GM21717 (cell line): ENCODE measurements around the gene NRP2.

ENCODE experiments used
- ATAC-seq: cut with Tn5 transposase; IDR thresholded peaks from one replicate; pipeline ENCODE4 v1.9.1; 2021; ENCODE audit warnings: mild to moderate bottlenecking, moderate library complexity; ENCODE audit not compliant: unreplicated experiment

The NRP2 gene

GRCh38 chr2:205659922-205660321, 22.4 kb upstream of the NRP2 start:
- ATAC-seq = no peak

DNA sequence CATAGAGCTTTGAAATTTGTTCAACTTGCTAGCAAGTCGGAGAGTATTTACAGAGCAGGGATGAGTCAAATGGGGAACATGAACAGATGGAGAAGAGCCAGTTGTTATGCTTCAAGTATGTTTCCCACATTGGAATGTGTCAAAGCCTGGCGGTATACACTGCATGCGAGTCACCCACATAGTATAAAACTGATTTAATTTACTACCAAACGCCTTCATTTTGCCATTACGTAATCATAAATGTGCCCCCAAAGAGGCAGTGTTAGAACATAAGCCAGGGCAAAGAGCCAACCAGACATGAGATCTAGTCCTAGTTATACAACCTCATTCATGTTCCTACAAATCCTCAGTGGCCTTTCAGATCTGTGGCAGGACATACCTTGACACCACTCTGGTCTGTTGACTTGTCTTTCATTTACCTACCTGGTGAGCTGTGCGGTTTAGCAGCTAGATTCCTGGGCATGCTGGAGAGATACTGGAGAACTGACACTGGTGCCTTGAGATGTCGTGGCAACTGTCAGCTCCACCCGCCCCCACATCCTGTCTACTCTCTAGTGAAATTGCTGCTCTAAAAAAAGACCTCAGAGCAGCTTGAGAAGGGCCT, 21.7 kb upstream of the NRP2 start:
- ATAC-seq = peak; percentile 86

GRCh38 chr2:205661281-205661680, 21.0 kb upstream of the NRP2 start:
- no peak for ATAC-seq

- ATAC-seq = no peak
Measured at GRCh38 chr2:205662206-205662965, 19.9 kb upstream of the NRP2 start.

- ATAC-seq = no peak
Measured at GRCh38 chr2:205665791-205666190, 16.5 kb upstream of the NRP2 start.

DNA sequence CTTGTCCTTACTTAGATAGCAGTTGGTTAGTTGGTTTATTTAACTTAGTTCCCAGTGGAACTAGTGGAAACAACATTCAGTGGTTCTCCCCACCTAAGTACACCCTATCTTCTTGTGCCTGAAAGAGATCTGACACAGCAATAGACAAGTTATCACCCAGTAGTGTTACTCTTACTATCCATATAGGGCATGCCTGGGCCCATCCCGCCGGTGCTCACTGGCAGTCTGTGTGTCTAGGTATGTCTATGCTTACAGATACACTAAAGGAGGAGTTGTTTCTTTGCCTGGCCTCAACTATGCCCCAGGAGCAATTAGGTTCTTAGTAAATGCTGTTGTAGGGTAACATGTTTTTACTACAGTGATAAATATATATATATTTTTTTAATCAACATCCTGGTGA, 12.0 kb upstream of the NRP2 start:
- ATAC-seq = no peak

DNA sequence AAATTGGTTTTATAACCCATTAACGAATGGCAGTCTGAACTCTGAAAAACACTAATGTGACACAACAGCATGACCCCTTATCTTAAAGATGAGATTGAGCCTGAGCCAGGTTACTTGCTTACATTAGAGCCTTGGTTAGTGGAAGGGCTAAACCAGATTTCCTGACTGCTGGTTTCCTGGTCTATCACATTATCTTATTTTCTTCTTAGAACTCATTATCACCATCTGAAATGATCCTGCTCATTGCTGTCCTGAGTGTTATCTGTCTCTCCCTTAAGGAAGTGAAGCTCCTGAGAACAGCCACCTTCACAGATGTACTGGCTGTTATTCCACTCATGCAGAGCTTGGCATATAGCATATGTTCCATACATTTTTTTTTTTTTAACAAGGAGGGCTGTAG, 9.0 kb upstream of the NRP2 start:
- ATAC-seq = no peak

GRCh38 chr2:205675861-205676516, 6.3 kb upstream of the NRP2 start:
- ATAC-seq = no peak

GRCh38 chr2:205678541-205679142, 3.7 kb upstream of the NRP2 start:
- no peak for ATAC-seq

DNA sequence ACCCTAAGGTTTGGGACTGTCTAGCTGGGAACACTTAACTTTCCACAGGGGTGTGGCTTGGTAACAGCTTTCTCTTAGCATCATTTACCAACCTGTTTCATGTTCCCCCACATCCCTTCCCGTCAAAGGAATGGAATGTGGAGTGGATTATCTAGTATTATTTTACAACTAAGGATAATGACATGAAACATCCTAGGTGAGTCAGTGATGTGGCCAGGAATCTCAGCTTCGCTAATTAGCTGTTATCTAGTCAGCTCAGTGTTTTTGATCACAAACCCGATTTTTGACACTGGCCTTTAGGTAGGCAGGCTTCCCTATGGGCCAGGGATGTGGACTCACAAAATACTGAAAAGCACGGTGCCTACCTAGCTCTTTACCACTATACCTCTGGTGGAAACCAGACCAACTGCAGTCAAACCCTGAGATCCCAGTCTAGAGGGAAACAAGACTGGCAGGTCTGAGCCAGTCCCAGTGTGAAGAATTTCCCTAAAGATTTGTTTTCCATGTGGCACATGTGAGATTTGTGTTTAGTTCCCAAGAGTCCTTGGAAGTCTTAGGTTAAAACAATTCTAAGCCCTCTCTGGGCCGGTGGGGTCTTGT, 2.8 kb upstream of the NRP2 start:
- ATAC-seq = no peak

- peak; percentile 58 for ATAC-seq
Measured at GRCh38 chr2:205680067-205680466, 2.2 kb upstream of the NRP2 start.

- no peak for ATAC-seq
Measured at GRCh38 chr2:205680903-205681302, 1.4 kb upstream of the NRP2 start.

- ATAC-seq = no peak
Measured at GRCh38 chr2:205681401-205682238, 681 bp upstream of the NRP2 start.

- no peak for ATAC-seq
Measured at GRCh38 chr2:205682971-205683501, 735 bp downstream of the NRP2 start.

DNA sequence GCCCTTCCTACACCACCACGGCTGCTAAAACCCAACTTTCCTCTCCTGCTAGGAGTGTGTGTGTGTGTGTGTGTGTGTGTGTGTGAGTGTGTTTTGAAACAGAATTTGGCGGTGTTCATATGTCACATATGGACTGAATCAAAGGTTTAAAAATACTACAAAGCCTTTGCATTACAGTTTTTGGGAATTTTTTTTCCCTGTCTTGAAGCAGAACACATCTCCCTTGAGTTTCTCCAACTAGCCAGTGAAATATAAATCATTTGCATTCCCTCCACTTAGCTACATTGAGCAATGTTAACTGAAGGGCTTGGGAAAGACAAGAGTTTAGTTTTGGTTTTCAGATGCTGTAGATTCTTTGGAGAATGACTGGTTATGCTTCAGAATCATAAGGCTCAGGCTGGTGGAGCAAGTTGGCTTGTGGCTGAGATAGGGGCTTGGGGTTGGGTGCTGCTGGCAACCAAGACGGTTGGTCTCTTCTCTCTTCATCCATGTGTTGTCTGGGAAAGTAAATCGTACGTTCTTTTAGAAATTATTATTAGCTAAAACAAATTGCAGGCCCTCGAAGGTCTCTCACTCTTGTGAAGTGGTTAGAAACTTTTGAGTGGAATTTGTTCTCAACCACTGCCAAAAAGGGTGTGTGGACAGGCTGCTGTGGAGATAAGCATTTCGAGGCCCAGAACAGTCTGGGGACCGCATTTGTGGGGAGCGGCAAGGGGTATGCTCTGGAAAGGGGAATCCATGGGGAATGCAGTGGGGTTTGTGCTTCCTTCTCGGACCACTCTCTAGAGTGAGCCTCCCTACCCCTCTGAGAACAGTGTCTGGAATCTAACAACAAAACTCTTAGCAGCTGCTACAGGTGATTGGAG, 1.4 kb downstream of the NRP2 start:
- no peak for ATAC-seq

- no peak for ATAC-seq
Measured at GRCh38 chr2:205684871-205685313, 2.6 kb downstream of the NRP2 start.

- no peak for ATAC-seq
Measured at GRCh38 chr2:205685314-205686055, 3.2 kb downstream of the NRP2 start.

DNA sequence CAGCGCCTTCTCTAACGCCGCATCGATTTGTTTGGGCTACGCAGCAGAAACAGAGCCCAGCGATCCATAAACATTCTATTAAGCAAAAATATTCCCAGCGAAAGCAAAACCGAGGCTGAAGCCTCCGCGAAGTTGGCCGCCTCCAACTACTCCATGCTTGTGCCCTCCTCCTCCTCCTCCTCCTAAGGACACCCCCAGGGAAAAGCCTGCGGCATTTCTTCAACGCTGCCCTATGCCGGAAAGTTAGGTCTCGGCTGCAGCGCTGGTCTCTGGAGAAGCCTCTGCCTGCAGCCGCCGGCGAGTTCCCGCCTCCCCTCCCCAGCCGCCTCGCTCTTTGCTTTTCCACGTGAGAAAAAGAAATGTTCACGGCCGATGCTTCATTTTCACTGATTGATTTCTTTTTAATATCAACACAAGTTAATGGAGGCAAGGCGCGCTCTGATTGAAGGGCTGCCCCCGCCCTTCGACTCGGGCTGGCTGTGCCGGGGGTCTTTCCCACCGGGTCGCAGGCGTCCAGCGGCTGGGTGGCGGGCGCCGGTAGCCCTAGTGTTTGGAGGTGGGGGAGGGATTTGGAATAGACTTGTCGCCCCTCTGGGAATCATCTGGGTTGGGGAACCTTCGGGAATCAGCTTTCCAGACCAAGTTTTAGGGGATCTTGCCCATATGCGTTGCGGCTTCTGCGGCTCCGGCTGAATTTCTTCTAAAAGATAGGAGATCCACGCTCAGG, 3.9 kb downstream of the NRP2 start:
- ATAC-seq = no peak
